Fibroblast of gingiva (primary cell): ENCODE results near the gene QPCTL.
A peak's percentile ranks its signal among the peaks of the same experiment; 100 is the strongest.
"Not testable (repeated sequence)": the region's sequence is repeated elsewhere in the genome, so short reads cannot be mapped to it uniquely, and the experiment has no call there.

ENCODE experiments used
- DNase-seq: peaks from one replicate; pipeline ENCODE4 v3.0.0-alpha.2; 2011; ENCODE audit warnings: low read depth

Gene QPCTL

DNA sequence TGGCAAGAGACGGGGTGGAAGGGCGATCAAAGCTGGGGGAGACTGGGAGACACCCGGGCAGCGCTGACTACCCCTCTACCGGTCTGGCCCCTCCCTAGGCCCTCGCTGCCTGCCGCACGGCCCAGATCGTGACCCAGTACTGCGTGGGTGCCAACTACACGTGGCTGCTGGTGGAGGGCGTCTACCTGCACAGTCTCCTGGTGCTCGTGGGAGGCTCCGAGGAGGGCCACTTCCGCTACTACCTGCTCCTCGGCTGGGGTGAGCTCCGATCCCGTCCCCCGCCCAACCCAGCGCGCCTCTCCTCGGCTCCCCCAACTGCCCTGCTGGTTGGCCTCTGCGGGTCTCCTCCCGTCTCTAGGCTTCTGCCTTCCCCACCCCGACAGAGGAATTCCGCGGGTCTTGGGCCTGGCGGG, 15.6 kb upstream of the QPCTL start:
- DNase-seq, result no peak

- peak; percentile 68 for DNase-seq
Observed at GRCh38 chr19:45677351-45678230, 14.9 kb upstream of the QPCTL start.

DNA sequence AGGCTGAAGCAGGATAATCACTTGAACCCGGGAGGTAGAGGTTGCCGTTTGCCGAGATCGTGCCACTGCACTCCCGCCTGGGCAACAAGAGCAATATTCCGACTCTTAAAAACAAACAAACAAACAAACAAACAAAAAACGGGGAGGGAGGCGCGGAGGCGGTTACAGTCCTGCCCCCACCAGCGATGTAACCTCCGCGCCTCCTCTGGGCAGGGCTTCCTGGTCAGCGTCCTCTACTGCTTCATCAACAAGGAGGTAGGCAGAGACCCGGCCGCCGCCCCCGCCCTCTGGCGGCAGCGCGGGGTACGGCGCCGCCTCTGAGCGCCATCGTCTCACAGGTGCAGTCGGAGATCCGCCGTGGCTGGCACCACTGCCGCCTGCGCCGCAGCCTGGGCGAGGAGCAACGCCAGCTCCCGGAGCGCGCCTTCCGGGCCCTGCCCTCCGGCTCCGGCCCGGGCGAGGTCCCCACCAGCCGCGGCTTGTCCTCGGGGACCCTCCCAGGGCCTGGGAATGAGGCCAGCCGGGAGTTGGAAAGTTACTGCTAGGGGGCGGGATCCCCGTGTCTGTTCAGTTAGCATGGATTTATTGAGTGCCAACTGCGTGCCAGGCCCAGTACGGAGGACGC, 11.0 kb upstream of the QPCTL start:
- DNase-seq, result peak; percentile 71

DNA sequence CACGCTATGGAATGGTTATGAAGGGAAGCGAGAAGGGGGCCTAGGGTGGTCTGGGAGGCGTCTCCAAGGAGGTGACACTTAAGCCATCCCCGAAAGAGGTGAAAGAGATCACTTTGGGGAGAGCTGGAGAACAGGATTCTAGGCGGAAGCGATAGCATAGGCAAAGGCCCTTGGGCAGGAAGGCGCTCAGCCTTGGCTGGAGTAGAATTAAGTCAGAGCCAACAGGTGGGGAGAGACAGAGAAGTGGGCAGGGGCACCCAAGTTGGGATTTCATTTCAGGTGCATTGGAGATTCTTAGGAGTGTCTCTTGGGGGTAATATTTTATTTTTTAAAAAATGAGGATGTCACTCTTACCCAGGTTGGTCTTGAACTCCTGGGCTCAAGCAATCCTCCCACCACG, 10.3 kb upstream of the QPCTL start:
- no peak for DNase-seq

- no peak for DNase-seq
Observed at GRCh38 chr19:45682908-45683307, 9.6 kb upstream of the QPCTL start.

GRCh38 chr19:45685045-45685444, 7.4 kb upstream of the QPCTL start:
- DNase-seq, result not testable (repeated sequence)

DNA sequence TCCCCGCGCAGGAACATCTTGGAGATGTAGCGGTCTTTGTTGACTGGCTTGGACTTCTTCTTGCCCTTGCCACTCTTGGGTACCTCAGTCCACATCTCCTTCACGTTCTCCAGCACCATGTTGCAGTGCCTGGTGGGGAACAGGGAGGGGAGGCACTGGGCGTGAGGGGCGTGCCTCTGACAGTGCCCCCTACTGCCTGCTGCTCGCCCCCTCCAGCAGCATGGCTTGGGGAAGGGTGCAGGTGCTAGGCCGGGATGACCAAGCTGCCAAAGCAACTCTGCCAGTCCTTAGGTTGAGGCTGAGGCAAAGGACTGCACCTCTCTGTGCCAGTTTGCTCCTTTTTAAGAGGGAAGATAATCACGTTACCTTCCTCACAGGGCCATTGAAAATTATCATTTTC, 4.9 kb upstream of the QPCTL start:
- no peak for DNase-seq

GRCh38 chr19:45691516-45692186, 815 bp upstream of the QPCTL start, which contains the start of gene SNRPD2:
Gene SNRPD2, minus strand, starts transcription at chr19:45691953. Its CDS starts 65 bp downstream, at chr19:45691888.
- DNase-seq, result peak; percentile 94

- DNase-seq, result peak; percentile 60
Observed at GRCh38 chr19:45693106-45693788, 781 bp downstream of the QPCTL start.

GRCh38 chr19:45701676-45702075, 9.2 kb downstream of the QPCTL start:
- DNase-seq, result no peak

- DNase-seq, result no peak
Observed at GRCh38 chr19:45705115-45705514, 12.6 kb downstream of the QPCTL start.

- no peak for DNase-seq
Observed at GRCh38 chr19:45705710-45706415, 13.4 kb downstream of the QPCTL start.

DNA sequence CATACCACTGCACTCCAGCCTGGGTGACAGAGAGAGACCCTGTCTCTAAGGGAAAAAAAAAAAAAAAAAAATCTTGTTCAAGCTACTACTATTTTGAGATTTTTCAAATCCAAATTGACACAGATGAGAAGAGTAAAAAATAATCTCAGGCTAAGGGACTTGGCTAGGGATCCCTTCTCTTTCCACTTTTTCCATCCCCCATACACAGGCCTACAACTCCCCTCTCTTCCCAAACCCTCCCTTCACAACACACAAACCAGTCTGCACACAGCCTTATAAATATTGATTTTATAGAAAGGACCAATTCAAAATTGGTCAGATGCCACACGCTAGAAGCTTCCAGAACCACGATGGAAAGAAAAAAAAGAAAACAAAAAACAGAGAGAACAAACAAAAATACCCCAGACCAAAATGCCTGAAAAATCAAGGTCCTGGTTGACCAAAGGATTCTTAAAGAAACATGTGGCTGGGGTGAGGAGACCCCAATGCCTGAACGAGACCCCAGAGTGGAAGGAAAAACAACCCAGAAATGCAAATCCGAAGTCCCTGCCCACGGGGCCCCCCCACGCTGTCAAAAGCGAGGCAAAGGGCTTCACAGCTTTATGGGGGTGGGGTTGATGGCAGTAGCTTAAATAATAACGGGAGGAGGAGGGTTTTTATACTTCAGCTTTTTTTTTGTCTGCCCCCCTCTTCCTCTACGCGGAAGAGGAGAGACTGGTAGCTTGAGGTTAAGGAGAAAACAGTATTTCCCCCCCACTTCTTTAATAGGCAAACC, 18.1 kb downstream of the QPCTL start:
- DNase-seq, result no peak

DNA sequence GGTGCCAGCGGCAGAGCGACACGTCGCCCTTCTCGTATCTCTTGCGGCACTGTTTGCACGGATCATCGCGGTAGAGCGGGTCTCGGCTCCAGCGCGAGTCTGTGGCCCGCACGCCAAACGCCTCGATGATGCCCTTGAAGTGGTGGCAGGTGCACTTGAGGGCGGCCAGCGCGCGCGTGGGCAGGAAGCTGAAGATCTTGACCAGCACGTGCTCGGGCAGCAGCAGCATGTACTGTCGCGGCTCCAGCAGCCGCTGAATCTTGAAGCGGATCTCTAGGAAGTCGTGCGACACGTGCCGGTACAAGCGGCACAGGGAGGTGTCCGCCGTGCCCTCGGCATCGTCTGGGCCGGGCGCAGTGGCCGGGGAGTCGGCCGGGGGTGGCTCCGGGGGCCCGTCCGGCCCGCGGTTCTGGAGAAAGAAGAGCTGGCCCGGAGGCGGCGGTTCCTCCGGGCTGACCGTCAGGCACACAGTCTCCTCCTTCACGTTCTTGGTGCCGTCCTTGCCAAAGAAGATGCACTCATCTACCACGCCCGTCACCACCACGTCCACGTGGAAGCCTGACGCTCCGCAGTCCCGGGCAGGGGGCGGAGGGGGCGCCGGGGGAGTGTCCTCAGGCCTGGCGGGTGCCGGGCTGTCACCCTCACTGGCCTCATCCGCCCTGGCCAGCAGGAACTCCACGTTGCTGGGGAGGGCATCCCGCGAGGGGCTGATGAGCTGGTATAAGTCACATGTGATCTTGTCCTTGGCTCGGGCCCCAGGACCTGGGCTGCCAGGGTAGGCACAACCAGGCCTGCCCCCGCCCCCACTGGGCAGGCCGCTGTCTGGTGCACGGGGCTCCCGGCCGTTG, 19.6 kb downstream of the QPCTL start:
- DNase-seq, result no peak

GRCh38 chr19:45712699-45713067, 20.2 kb downstream of the QPCTL start:
- no peak for DNase-seq

DNA sequence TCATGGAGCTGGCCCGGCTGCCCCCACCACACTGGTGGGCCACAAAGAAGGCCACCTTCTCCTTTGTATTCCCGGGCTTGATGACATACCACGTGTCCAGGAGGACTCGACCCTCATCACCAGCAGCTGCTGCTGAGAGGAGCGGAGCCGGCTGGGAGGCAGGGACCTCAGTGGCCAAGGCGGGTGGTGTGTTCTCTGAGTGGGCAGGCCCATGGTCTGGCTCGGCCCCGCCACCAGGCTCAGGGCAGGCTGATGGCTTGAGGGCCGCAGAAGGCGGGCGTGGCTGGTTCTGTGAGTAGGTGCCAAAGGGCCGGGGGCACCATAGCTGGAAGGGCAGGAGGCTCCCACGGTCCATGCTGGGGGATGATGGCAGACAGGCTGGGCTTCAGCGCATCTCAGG, 20.7 kb downstream of the QPCTL start:
- DNase-seq, result no peak

GRCh38 chr19:45715139-45715538, 22.7 kb downstream of the QPCTL start:
- DNase-seq, result no peak

DNA sequence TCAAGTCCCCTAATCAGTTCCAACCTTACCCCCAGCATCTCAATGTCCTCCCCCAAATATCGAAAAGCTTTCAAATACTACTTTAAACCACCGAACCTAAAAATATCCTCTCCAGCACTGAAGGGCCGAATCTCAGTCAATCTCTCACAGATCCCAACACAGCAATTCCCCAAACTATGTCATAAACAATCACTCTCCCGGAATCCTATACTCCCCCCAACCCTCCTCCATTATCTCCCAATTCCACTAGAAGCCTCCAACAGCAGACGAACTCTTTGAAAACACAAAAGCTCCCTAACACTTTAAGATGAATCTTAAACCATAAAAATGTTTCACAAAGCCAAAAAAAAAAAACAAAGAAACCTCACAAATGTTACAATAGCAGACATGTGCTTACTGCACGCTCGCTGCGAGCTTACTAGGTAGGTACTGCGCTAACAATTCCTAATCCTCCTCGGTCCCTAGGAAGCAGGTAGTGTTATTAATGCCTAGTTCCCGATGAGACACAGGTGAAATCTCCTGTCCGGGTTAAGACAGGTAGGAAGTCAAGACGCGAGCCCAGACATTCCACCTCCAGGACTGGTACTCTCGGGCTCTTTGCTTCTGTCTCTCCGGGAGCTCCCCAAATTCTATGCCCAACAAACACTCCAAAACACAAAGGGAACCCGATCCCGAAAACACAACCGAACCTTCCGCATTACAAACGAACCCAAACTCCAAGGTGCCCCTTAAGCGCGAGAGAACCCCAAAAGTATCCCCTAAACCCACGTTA, 24.1 kb downstream of the QPCTL start:
- DNase-seq, result no peak
